ENCODE measurements around the gene MIR17HG. TPM values are rescaled to one million over a fixed set of nuclear protein-coding genes. Genes with fewer than 3 reads are reported as not detected.

The MIR17HG gene
- polyA plus RNA-seq, 4 donors, result 2.1 to 9.7 (median 4.0) TPM

Other genes starting within 250 kb of the MIR17HG start
- 1 to 10 TPM; 1.8 to 5.2 (median 3.4) TPM for gene GPC5, start 50.9 kb downstream of the MIR17HG start, polyA plus RNA-seq (ENCODE audit: insufficient read length in 4 of 4)